K562 (cell line): ENCODE data around the gene DNAH3. TPM values are rescaled to one million over a fixed set of nuclear protein-coding genes. Genes with fewer than 3 reads are reported as not detected.

Experiments used
- ATAC-seq: fragments of 200-7000 bp; cut with Tn5 transposase; 3 replicates; pipeline ENCODE4 v1.9.1; 2020; ENCODE audit warnings: moderate library complexity
- BruUV-seq: library from RNA; stranded (reverse); fragments of 400-500 nt; replicated peaks from 2 replicates; lab custom pipeline; 2021; lab: Mats Ljungman, UMichigan
- CTCF ChIA-PET: fragments of 300-600 bp; formaldehyde crosslinking; extraction: SDS; loops from one replicate; lab custom pipeline; 2021; ENCODE audit warnings: low intra/inter-chr PET ratio; lab: Yijun Ruan, JAX
- POLR2A ChIA-PET: fragments of 300-600, 350-650 bp; sonication (Branson Sonifier 250); formaldehyde crosslinking; extraction: SDS; loops from one replicate; lab custom pipeline; 2021; ENCODE audit warnings: antibody characterized with exemption, inconsistent platforms; lab: Yijun Ruan, JAX
- DNase-seq, 4 experiments: peaks; one replicate each; pipeline versions ENCODE4 v3.0.0 to v3.0.0-alpha.2; 2011 to 2018; ENCODE audit warnings: low spot score in 3 of 4, mixed read lengths in 3 of 4; ENCODE audit errors: extremely low read depth in 1 of 4
- FAIRE-seq: peaks from 2 replicates; lab custom pipeline; 2011; peaks lifted over from hg19 to GRCh38; lab: Jason Lieb, UNC
- H2AFZ ChIP-seq: 2 replicates; pipeline ENCODE4 v1.6.0; 2011; ENCODE audit warnings: low read depth, low read length, control low read depth, inconsistent platforms
- H3K27ac ChIP-seq: fragments of 200-600 bp; 3 replicates; pipeline ENCODE4 v1.8.0; 2011; ENCODE audit warnings: low read depth, mild to moderate bottlenecking, control low read depth, inconsistent platforms, low read length, moderate library complexity, mixed read lengths; ENCODE audit errors: extremely low read depth
- H3K27me3 ChIP-seq, 2 experiments: fragments of 300-600 bp in 1 of 2; 2 replicates in 1 of 2; 3 replicates in 1 of 2; pipeline versions ENCODE4 v1.6.0 to v1.8.0; 2011; ENCODE audit warnings: inconsistent platforms in 2 of 2, low read length in 2 of 2, mild to moderate bottlenecking in 1 of 2, mixed read lengths in 1 of 2, moderate library complexity in 1 of 2; ENCODE audit not compliant: control insufficient read depth in 2 of 2, insufficient read depth in 2 of 2
- H3K36me3 ChIP-seq: fragments of 300-600 bp; 3 replicates; pipeline ENCODE4 v1.8.0; 2011; ENCODE audit warnings: mild to moderate bottlenecking, low read length, inconsistent platforms; ENCODE audit not compliant: control insufficient read depth, insufficient read depth
- H3K4me1 ChIP-seq, 2 experiments: fragments of 200-600 bp in 1 of 2; replicated peaks in 1 of 2; 2 replicates in 1 of 2; 3 replicates in 1 of 2; pipeline versions ENCODE4 v1.5.1 to v1.8.0; 2011; ENCODE audit warnings: inconsistent platforms in 2 of 2, low read length in 2 of 2, mild to moderate bottlenecking in 1 of 2, mixed read lengths in 1 of 2, moderate library complexity in 1 of 2; ENCODE audit not compliant: control insufficient read depth in 2 of 2, insufficient read depth in 2 of 2
- H3K4me2 ChIP-seq: 2 replicates; pipeline ENCODE4 v1.6.1; 2011; ENCODE audit warnings: low read length, control low read depth, inconsistent platforms, mixed read lengths; ENCODE audit not compliant: insufficient read depth
- H3K4me3 ChIP-seq: fragments of 200-600 bp; sonication (generic), shearing (Covaris generic); 2 replicates; pipeline ENCODE4 v1.5.1; 2016; ENCODE audit warnings: control low read depth, inconsistent platforms
- H3K79me2 ChIP-seq: fragments of 200-600 bp; 3 replicates; pipeline ENCODE4 v1.8.0; 2011; ENCODE audit warnings: low read length, inconsistent platforms; ENCODE audit not compliant: control insufficient read depth, insufficient read depth
- H3K9ac ChIP-seq, 2 experiments: 2 replicates each; pipeline versions ENCODE4 v1.6.0 to v1.6.1; 2011; ENCODE audit warnings: low read depth in 2 of 2, low read length in 2 of 2, control low read depth in 1 of 2, inconsistent platforms in 1 of 2, mild to moderate bottlenecking in 1 of 2, mixed read lengths in 1 of 2; ENCODE audit not compliant: insufficient read depth in 1 of 2
- H3K9me1 ChIP-seq: one replicate; pipeline ENCODE4 v1.6.0; 2011; ENCODE audit warnings: inconsistent platforms, mild to moderate bottlenecking, low read length, moderate library complexity; ENCODE audit not compliant: control insufficient read depth, insufficient read depth
- H3K9me3 ChIP-seq: replicated peaks from 2 replicates; pipeline ENCODE4 v1.5.1; 2011; ENCODE audit warnings: low read depth, low read length, inconsistent platforms; ENCODE audit not compliant: control insufficient read depth, insufficient read depth
- H4K20me1 ChIP-seq: replicated peaks from 2 replicates; pipeline ENCODE4 v1.6.1; 2011; ENCODE audit warnings: low read length, inconsistent platforms, mixed read lengths; ENCODE audit not compliant: control insufficient read depth, insufficient read depth
- AFF1 ChIP-seq, 2 experiments: fragments of 450-650 bp; IDR thresholded peaks; 2 replicates each; pipeline ENCODE4 v1.6.1; 2018; ENCODE audit warnings: mild to moderate bottlenecking in 2 of 2, low read depth in 1 of 2; ENCODE audit not compliant: partially characterized antibody in 2 of 2
- ARID3A ChIP-seq: IDR thresholded peaks from 2 replicates; pipeline ENCODE4 v1.6.1; 2012; ENCODE audit warnings: low read depth, low read length, improper control_type of control experiment, borderline replicate concordance
- ETS2 ChIP-seq: IDR thresholded peaks from 2 replicates; pipeline ENCODE4 v1.6.1; 2016; ENCODE audit warnings: borderline replicate concordance, missing genetic modification characterization, mild to moderate bottlenecking, moderate library complexity, missing compliant biosample characterization; ENCODE audit not compliant: poor library complexity, severe bottlenecking
- GABPA ChIP-seq: fragments of 200-800 bp; sonication (Bioruptor generic); conservative IDR thresholded peaks from 2 replicates; pipeline ENCODE4 v1.6.1; 2016; ENCODE audit warnings: low read depth, missing genetic modification characterization, missing compliant biosample characterization
- GATA2 ChIP-seq: sonication (generic); formaldehyde crosslinking; IDR thresholded peaks from 2 replicates; pipeline ENCODE4 v1.4.0; 2020; ENCODE audit warnings: mild to moderate bottlenecking, missing genetic modification reagents
- MCM5 ChIP-seq: fragments of 450-650 bp; IDR thresholded peaks from 2 replicates; pipeline ENCODE4 v1.6.1; 2016; ENCODE audit warnings: low read depth
- MEF2A ChIP-seq: IDR thresholded peaks from 2 replicates; pipeline ENCODE4 v1.6.1; 2011; ENCODE audit warnings: low read depth, mild to moderate bottlenecking, low read length, moderate library complexity; ENCODE audit not compliant: control insufficient read depth
- NRF1 ChIP-seq, 2 experiments: fragments of 450-650 bp; IDR thresholded peaks in 1 of 2; conservative IDR thresholded peaks in 1 of 2; 2 replicates each; pipeline ENCODE4 v1.6.1; 2014; ENCODE audit warnings: mild to moderate bottlenecking in 2 of 2
- POLR2A ChIP-seq: fragments of 450-650 bp; conservative IDR thresholded peaks from 2 replicates; pipeline ENCODE4 v1.6.1; 2016
- RFX5 ChIP-seq: IDR thresholded peaks from 2 replicates; pipeline ENCODE4 v1.6.1; 2011; ENCODE audit warnings: low read depth, mild to moderate bottlenecking, improper control_type of control experiment, low read length
- SRSF7 ChIP-seq: fragments of 200-400 bp; formaldehyde crosslinking; optimal IDR thresholded peaks from 2 replicates; pipeline ENCODE3; 2017; ENCODE audit warnings: mild to moderate bottlenecking, low read depth, low read length
- ZBTB8A ChIP-seq: fragments of 450-650 bp; IDR thresholded peaks from 2 replicates; pipeline ENCODE4 v1.6.1; 2018; ENCODE audit warnings: mild to moderate bottlenecking, moderate library complexity; ENCODE audit not compliant: partially characterized antibody
- ZNF253 ChIP-seq: fragments of 250-450 bp; sonication (Bioruptor Pico); conservative IDR thresholded peaks from 2 replicates; pipeline ENCODE4 v1.6.1; 2021; ENCODE audit warnings: mild to moderate bottlenecking
- ZNF699 ChIP-seq: fragments of 250-450 bp; sonication (Bioruptor Pico); IDR thresholded peaks from 2 replicates; pipeline ENCODE4 v1.8.0; 2021; ENCODE audit warnings: mild to moderate bottlenecking, moderate library complexity; ENCODE audit not compliant: insufficient replicate concordance
- WGBS: fragments of 100-300 bp; shearing (Covaris generic); methylation state at CpG from one replicate; pipeline ENCODE4 v1.1.6; 2016; ENCODE audit warnings: low coverage, mixed read lengths; ENCODE audit not compliant: insufficient coverage; ENCODE audit errors: missing lambda C conversion rate; 5-methylcytosine and 5-hydroxymethylcytosine counted together
- in situ Hi-C: fragments of 300-500 bp; cut with MboI; formaldehyde crosslinking; loops from 4 replicates; pipeline ENCODE4 v1.15.0; 2018; ENCODE audit warnings: inconsistent platforms, mixed read lengths
- intact Hi-C: fragments of 100-400 bp; cut with micrococcal nuclease; formaldehyde crosslinking; loops from 2 replicates; pipeline ENCODE4 v1.14.2; 2022
- polyA plus RNA-seq, 8 experiments: library from polyadenylated mRNA; depleted of rRNA in 4 of 8; stranded (reverse) in 5 of 8; unstranded in 3 of 8; fragments of >200 nt; fragmentation: Nextera tagmentation in 2 of 8; fragmentation: Illumina TruSeq in 1 of 8; extraction: Ambion mirVana in 2 of 8; extraction: Trizol in 1 of 8; gene quantifications; 2 replicates each; pipeline versions ENCODE4 v1.2.1 to v1.2.3, GENCODE V29; 2011 to 2014; ENCODE audit warnings: inconsistent platforms in 1 of 8, missing spikeins in 1 of 8
- total RNA-seq, 7 experiments: library from RNA; depleted of rRNA in 6 of 7; stranded (reverse); fragments of >200 nt in 6 of 7; fragmentation: Illumina TruSeq in 2 of 7; extraction: Trizol in 2 of 7; gene quantifications; 2 replicates each; pipeline versions ENCODE4 v1.2.1 to v1.2.3, GENCODE V29; 2011 to 2021; ENCODE audit warnings: low replicate concordance in 1 of 7

Gene DNAH3
- total and polyA plus RNA-seq, 9 of the 15 experiments (the other 6 are each of a cell fraction or from before 2014, with no cell fraction given): 0.32 to 0.84 (median 0.44) TPM

GRCh38 chr16:20928774-20929411 lies 221.8 kb downstream of the DNAH3 start (continued):
- no peak for TF ChIP-seq MCM5
- TF ChIP-seq ZNF253: no peak
- TF ChIP-seq MEF2A: no peak
- TF ChIP-seq ARID3A: no peak
- no peak for TF ChIP-seq GATA2 (CRISPR knock-in tag)
- TF ChIP-seq RFX5: no peak
- TF ChIP-seq ETS2 (tag): no peak
- no peak for TF ChIP-seq GABPA (tag)
- TF ChIP-seq, all 486 proteins: peak for 0

- WGBS: 55% methylated on average over 1 of the region's 1 CpG
- no peak for FAIRE-seq
- TF ChIP-seq NRF1 (conservative IDR thresholded peaks at IDR 0.05 in 1 of 2, IDR thresholded peaks at IDR 0.05 in 1 of 2) (no peak), ZBTB8A (no peak), AFF1 (IDR thresholded peaks at IDR 0.05; ENCODE audit: low read depth in 1 of 2, partially characterized antibody in 2 of 2) (no peak), SRSF7 (no peak), ZNF699 (CRISPR knock-in tag) (no peak), POLR2A (no peak)
Measured at GRCh38 chr16:20925751-20926150, 224.9 kb downstream of the DNAH3 start.

More at GRCh38 chr16:20925751-20926150, 224.9 kb downstream of the DNAH3 start:
- Histone ChIP-seq H3K4me1 (peaks cover 0 to 6% of the 10 kb centered on the region in 2 experiments; a peak in 1 of 5 replicates), H2AFZ (no peak overlapping the region), H3K27ac (no peak overlapping the region), H3K79me2 (no peaks in the 10 kb centered on the region), H3K27me3 (no peaks in the 10 kb centered on the region), H3K9me3 (no peaks in the 10 kb centered on the region), H3K4me2 (no peak overlapping the region), H3K9ac (no peak overlapping the region), H3K36me3 (no peaks in the 10 kb centered on the region), H4K20me1 (no peaks in the 10 kb centered on the region), H3K9me1 (no peaks in the 10 kb centered on the region), H3K4me3 (no peak overlapping the region)
- intact Hi-C loops: no loop called here
- BruUV-seq: no TSS peak
- ChIA-PET POLR2A (interaction anchor here (1.6 kb wide), 1 partner anchor 12 kb away, joined by 5 read pairs; no protein-coding TSS in a partner anchor), CTCF (no interaction called here)
- no peak for ATAC-seq
- no peak for DNase-seq
- in situ Hi-C loops: no loop called here
